Measurements from ENCODE around the gene EDAR.

The EDAR gene

GRCh38 chr2:108852375-108852774 lies 136.6 kb downstream of the EDAR start:
- DNase-seq (ENCODE audit: low read depth), result no peak

GRCh38 chr2:108847000-108847399 lies 142.0 kb downstream of the EDAR start:
- DNase-seq (ENCODE audit: low read depth), result no peak

GRCh38 chr2:108845923-108846322 lies 143.1 kb downstream of the EDAR start:
- no peak for DNase-seq (ENCODE audit: low read depth)

All from activated T-cell treated with anti-CD3 and anti-CD28 coated beads for 48 hours (primary cell).